Upper lobe of right lung (tissue), 1 donor: ENCODE measurements around the gene CDC42EP5. TPM values are rescaled to one million over a fixed set of nuclear protein-coding genes. Genes with fewer than 3 reads are reported as not detected.
A peak's percentile ranks its signal among the peaks of the same experiment; 100 is the strongest.

ENCODE experiments used
- ATAC-seq: fragments of 200-7000 bp; cut with Tn5 transposase; one replicate; pipeline ENCODE4 v1.9.1; 2020; ENCODE audit warnings: mild to moderate bottlenecking, moderate library complexity
- DNase-seq: peaks from one replicate; pipeline ENCODE4 v3.0.0-alpha.2; 2020
- H3K27ac ChIP-seq: fragments of 200-600 bp; one replicate; pipeline ENCODE4 v1.8.0; 2022
- H3K27me3 ChIP-seq: fragments of 200-600 bp; one replicate; pipeline ENCODE4 v1.8.0; 2022; ENCODE audit warnings: mild to moderate bottlenecking
- H3K36me3 ChIP-seq: fragments of 200-600 bp; one replicate; pipeline ENCODE4 v1.8.0; 2022
- H3K4me1 ChIP-seq: fragments of 200-600 bp; one replicate; pipeline ENCODE4 v1.8.0; 2022
- H3K4me3 ChIP-seq: fragments of 200-600 bp; one replicate; pipeline ENCODE4 v1.8.0; 2022; ENCODE audit warnings: mild to moderate bottlenecking
- H3K9me3 ChIP-seq: fragments of 200-600 bp; one replicate; pipeline ENCODE4 v1.8.0; 2022
- intact Hi-C: fragments of 100-400 bp; cut with DNase I; formaldehyde crosslinking; loops from one replicate; pipeline ENCODE4 v1.11.0; 2022
- total RNA-seq: library from RNA; stranded (reverse); fragmentation: NEBNext Ultra II Directional; extraction: Animal tissue kit (Norgen Biotek cat#: 25700); gene quantifications from one replicate; pipeline ENCODE4 v1.2.1, GENCODE V29; 2021
- TF ChIP-seq, protein P1 (sequence below): fragments of 200-600 bp; IDR thresholded peaks from one replicate; pipeline ENCODE4 v1.8.0; 2022; ENCODE audit warnings: antibody characterized with exemption
- donor health status: DM: no; HTN: yes; CAD: no; lungs with severe emphysema.

CDC42EP5 gene
- total RNA-seq, 1 donor from 2014 or later: 38.2 TPM

DNA sequence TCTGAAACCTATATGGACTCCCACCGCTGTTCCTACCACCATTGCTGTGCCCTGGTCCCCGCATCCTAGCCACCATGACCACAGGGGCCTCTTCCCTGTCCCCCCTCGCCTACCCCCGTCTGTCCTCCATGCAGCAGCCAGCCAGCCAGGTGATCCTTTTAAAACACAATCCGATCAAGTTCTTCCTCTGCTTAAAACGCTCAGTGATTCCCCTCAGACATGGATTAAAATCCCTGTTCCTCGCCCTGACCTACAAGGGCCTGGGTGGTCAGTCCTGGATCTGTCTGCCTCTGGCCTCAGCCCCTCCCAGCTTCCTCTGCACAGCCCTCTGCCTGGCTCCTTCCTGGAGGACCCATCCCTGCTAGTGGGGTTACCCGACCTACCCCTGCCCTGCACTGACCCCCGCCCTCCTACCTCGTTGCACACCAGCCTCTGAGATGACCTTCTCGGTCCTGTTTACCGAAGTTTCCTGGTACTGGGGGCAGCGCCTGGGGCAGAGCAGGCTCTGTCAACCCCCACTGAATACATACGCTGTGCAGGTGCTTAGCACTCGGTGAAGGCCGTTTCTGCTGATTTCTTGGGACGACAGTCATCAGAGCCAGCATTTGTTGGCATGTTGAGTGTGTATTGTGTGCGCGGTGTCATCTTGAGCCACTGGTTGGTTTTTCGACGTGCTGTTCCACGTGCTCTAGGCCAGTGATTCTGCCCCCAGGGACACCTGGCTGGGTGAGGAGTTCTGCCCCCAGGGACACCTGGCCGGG, 38.8 kb downstream of the CDC42EP5 start:
- Histone ChIP-seq H3K9me3 (no peaks in the 10 kb centered on the region), H3K4me3 (no peak overlapping the region), H3K36me3 (no peaks in the 10 kb centered on the region), H3K27me3 (peaks cover 17% of the 10 kb centered on the region), H3K4me1 (peaks cover 20% of the 10 kb centered on the region), H3K27ac (no peak overlapping the region)
- DNase-seq (no peak), ATAC-seq (no peak)
- TF ChIP-seq, protein P1, sequence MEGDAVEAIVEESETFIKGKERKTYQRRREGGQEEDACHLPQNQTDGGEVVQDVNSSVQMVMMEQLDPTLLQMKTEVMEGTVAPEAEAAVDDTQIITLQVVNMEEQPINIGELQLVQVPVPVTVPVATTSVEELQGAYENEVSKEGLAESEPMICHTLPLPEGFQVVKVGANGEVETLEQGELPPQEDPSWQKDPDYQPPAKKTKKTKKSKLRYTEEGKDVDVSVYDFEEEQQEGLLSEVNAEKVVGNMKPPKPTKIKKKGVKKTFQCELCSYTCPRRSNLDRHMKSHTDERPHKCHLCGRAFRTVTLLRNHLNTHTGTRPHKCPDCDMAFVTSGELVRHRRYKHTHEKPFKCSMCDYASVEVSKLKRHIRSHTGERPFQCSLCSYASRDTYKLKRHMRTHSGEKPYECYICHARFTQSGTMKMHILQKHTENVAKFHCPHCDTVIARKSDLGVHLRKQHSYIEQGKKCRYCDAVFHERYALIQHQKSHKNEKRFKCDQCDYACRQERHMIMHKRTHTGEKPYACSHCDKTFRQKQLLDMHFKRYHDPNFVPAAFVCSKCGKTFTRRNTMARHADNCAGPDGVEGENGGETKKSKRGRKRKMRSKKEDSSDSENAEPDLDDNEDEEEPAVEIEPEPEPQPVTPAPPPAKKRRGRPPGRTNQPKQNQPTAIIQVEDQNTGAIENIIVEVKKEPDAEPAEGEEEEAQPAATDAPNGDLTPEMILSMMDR: no peak
- intact Hi-C loops: no loop called here

DNA sequence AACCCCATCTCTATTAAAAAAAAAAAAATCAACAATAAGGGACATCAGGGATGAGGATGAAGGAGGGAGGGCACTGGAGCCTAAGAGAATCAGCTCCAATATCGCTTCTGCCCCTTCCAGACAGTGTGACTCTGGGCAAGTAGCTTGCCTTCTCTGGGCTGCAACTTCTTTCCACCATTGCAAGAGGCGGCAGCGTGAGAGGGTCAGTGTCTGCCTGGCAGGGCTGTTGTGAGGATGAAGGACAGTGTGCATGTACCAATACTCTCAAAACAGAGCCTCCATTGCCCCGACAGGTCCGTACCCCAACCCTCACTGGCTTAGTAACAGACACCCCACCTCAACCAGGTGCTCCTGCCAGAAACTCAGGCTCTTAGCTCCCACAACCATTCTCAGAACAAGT, 39.4 kb downstream of the CDC42EP5 start:
- no peak overlapping the region for H3K27ac ChIP-seq
- TF ChIP-seq, protein P1: no peak
- peaks cover 23% of the 10 kb centered on the region for H3K27me3 ChIP-seq
- ATAC-seq (no peak), DNase-seq (no peak)
- peaks cover 20% of the 10 kb centered on the region for H3K4me1 ChIP-seq
- no peak overlapping the region for H3K4me3 ChIP-seq
- H3K36me3 ChIP-seq: no peaks in the 10 kb centered on the region
- intact Hi-C loops: no loop called here
- no peaks in the 10 kb centered on the region for H3K9me3 ChIP-seq

DNA sequence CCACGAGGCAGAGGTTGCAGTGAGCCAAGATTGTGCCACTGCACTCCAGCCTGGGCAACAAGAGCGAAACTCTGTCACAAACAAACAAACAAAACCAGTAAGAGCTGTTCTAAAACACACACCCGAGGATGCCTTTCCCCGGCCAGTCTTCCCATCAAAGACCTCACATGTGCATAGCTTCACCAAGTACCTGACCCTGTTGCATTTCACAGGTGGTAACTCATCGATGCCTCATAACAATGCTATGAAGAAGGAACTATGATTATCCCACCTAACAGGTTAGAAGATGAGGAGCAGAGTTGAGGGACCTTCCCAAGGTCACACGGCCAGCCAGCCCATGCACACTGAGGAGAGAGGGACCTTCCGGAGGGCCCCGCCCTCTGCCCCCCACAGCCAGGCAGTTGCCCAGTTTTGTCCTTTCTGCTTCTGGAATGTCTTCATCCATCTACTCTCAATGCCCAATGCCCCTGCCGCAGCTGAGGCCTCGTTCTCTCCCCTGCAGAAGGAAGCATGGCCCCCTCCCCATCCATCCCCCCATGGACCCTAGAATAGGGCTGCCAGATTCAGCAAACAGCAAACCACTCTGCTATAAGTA, 40.9 kb downstream of the CDC42EP5 start:
- Histone ChIP-seq H3K4me3 (no peak overlapping the region), H3K27me3 (peaks cover 33% of the 10 kb centered on the region), H3K9me3 (no peaks in the 10 kb centered on the region), H3K36me3 (no peaks in the 10 kb centered on the region), H3K4me1 (peaks cover 20% of the 10 kb centered on the region), H3K27ac (no peak overlapping the region)
- TF ChIP-seq, protein P1: no peak
- intact Hi-C loops: no loop called here
- DNase-seq (no peak), ATAC-seq (no peak)

DNA sequence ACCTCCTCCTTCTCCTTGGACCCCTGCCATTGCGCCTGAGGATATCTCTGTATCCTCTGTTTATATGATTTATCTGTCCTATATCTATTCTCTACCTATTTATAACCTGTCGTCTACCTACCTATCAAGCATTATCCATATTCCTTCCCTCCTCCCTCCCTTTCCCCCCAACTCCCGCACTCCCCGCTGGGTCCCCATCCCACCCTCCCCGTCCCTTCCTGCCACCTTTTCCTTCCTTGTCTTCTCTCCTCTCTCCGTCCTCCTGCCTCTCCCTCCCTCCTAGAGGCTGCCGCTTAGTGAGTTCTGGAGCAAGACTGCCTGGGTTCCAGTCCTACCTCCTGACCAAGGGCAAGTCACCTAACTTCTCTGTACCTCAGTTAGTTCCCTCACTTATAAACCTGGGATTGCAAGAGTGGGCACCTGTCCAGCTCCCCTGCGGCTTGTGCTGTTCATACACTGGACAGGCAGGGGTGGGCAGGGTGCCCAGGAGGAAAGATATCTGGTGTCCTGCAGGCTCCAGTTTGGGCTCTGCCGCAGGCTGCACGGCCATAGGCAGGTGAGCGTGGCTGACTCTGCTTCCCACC, 41.7 kb downstream of the CDC42EP5 start:
- Histone ChIP-seq H3K4me1 (peaks cover 20% of the 10 kb centered on the region), H3K4me3 (no peak overlapping the region), H3K27me3 (peaks cover 38% of the 10 kb centered on the region), H3K27ac (no peak overlapping the region), H3K36me3 (no peaks in the 10 kb centered on the region), H3K9me3 (no peaks in the 10 kb centered on the region)
- intact Hi-C loops: no loop called here
- DNase-seq (peak; percentile 83), ATAC-seq (peak; percentile 37)
- TF ChIP-seq, protein P1: no peak

DNA sequence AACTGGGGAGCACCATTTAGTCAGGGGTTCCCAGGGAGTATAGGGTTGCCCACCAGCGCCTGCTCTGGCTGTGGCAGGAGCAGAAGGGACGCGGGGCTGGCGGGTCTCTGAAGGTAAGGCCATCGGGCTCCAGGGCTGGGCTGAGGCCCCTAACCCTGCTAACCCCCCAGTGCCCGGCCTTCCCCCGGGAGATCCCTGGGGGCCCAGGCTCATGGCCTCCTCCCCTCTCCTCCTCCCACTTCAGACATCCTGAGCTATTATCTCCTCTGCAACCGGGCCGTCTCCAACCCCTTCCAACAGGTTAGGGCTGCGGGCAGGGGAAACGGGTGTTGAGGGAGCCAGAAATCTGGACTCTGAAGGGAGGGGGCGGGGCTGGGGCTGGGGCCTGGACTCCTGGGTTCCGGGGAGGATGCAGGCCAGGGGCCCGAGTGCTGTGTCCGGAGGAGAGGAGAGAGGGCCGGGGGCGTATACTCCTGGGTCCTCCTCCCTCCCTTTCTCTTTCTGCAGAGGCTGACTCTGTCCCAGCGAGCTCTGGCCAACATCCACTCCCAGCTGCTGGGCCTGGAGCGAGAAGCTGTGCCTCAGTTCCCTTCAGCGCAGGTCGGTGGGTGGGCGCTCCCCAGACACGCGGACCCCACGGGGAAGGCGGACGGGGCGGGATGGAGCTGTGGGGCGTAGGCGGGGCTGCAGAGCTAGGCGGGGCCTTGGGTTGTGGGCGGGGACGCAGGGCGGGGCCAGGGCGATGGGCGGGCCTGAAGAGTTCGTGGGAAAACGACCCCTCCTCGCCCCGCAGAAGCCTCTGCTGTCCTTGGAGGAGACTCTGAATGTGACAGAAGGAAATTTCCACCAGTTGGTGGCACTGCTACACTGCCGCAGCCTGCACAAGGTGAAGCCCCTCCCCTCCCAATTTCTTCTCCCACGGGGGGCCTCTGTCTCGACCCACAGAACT, 42.5 kb downstream of the CDC42EP5 start:
- H3K4me1 ChIP-seq: peaks cover 20% of the 10 kb centered on the region
- H3K36me3 ChIP-seq: no peaks in the 10 kb centered on the region
- H3K27ac ChIP-seq: no peak overlapping the region
- TF ChIP-seq, protein P1: no peak
- ATAC-seq (peak; percentile 64), DNase-seq (no peak)
- no peaks in the 10 kb centered on the region for H3K9me3 ChIP-seq
- peaks cover 46% of the 10 kb centered on the region for H3K27me3 ChIP-seq
- intact Hi-C loops: no loop called here
- H3K4me3 ChIP-seq: peak overlapping the region; percentile 26
